Measurements from ENCODE around the gene GALNS. TPM values are rescaled to one million over a fixed set of nuclear protein-coding genes. Genes with fewer than 3 reads are reported as not detected.

GALNS gene
- total RNA-seq, 1 donor from 2014 or later = 15.5 TPM

DNA sequence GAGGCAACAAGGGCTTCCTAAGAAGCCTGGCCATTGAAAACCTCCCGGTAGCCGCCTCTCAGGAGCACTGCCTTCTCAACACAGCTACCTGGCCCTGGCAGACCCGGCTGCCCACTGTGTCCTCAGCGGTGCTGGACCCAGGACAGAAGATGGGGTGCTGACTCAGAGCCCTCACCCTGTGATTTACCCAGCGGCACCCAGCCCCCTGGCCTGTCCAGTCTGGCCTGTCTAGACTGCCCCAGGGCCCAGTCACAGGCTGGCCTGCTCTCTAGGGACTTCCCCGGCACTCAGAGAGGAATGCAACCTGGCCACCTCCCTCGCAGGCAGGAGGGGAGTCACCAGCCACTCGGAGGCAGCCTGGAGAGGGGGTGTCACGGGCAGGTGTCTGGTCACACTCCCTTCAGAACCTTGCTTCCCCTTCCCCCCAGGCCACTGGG lies 91.8 kb downstream of the GALNS start:
- Histone ChIP-seq H3K4me3 (no peak overlapping the region), H3K36me3 (no peaks in the 10 kb centered on the region), H3K4me1 (peaks cover 52% of the 10 kb centered on the region), H3K27ac (replicated peaks) (no peak overlapping the region), H3K9me3 (replicated peaks) (no peaks in the 10 kb centered on the region), H3K27me3 (ENCODE audit: low read depth) (no peaks in the 10 kb centered on the region)
- TF ChIP-seq, protein P1, sequence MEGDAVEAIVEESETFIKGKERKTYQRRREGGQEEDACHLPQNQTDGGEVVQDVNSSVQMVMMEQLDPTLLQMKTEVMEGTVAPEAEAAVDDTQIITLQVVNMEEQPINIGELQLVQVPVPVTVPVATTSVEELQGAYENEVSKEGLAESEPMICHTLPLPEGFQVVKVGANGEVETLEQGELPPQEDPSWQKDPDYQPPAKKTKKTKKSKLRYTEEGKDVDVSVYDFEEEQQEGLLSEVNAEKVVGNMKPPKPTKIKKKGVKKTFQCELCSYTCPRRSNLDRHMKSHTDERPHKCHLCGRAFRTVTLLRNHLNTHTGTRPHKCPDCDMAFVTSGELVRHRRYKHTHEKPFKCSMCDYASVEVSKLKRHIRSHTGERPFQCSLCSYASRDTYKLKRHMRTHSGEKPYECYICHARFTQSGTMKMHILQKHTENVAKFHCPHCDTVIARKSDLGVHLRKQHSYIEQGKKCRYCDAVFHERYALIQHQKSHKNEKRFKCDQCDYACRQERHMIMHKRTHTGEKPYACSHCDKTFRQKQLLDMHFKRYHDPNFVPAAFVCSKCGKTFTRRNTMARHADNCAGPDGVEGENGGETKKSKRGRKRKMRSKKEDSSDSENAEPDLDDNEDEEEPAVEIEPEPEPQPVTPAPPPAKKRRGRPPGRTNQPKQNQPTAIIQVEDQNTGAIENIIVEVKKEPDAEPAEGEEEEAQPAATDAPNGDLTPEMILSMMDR (IDR thresholded peaks at IDR 0.05; ENCODE audit: borderline replicate concordance) = no peak
- DNase-seq = no peak
- intact Hi-C loops (cut with micrococcal nuclease) = no loop called here

GRCh38 chr16:88764080-88764479 lies 92.7 kb downstream of the GALNS start:
- TF ChIP-seq, protein P1 (IDR thresholded peaks at IDR 0.05; ENCODE audit: borderline replicate concordance) = no peak
- no peaks in the 10 kb centered on the region for H3K36me3 ChIP-seq
- peaks cover 52% of the 10 kb centered on the region for H3K4me1 ChIP-seq
- no peak overlapping the region for H3K27ac ChIP-seq (replicated peaks)
- H3K27me3 ChIP-seq (ENCODE audit: low read depth) = no peaks in the 10 kb centered on the region
- DNase-seq = no peak
- H3K4me3 ChIP-seq = no peak overlapping the region
- intact Hi-C loops (cut with micrococcal nuclease) = no loop called here
- peaks cover 4% of the 10 kb centered on the region for H3K9me3 ChIP-seq (replicated peaks)

Other genes with a start within 250 kb of the GALNS start
- not detected for gene IL17C, start 218.4 kb downstream of the GALNS start, total RNA-seq
- 42.6 TPM for gene CYBA, start 205.9 kb downstream of the GALNS start, total RNA-seq
- gene MVD, start 193.9 kb downstream of the GALNS start, total RNA-seq = 25.3 TPM
- gene SNAI3, start 170.4 kb downstream of the GALNS start, total RNA-seq = 3.1 TPM
- 14.2 TPM for gene RNF166, start 150.5 kb downstream of the GALNS start, total RNA-seq
- 13.1 TPM for gene CTU2, start 150.4 kb downstream of the GALNS start, total RNA-seq
- gene PIEZO1, start 71.7 kb downstream of the GALNS start, total RNA-seq = 17.1 TPM
- 0.63 TPM for gene CDT1, start 53.2 kb downstream of the GALNS start, total RNA-seq
- gene APRT, start 45.0 kb downstream of the GALNS start, total RNA-seq = 39.2 TPM
- 52.7 TPM for gene TRAPPC2L, start 180 bp upstream of the GALNS start, total RNA-seq
- gene PABPN1L, start 9.7 kb upstream of the GALNS start, total RNA-seq = not detected
- gene CBFA2T3, start 120.3 kb upstream of the GALNS start, total RNA-seq = 8.6 TPM
- 16.7 TPM for gene ACSF3, start 236.9 kb upstream of the GALNS start, total RNA-seq

Measured in left ventricle myocardium inferior (tissue), 1 donor.